ENCODE data around the gene CAMTA1. TPM values are rescaled to one million over a fixed set of nuclear protein-coding genes. Genes with fewer than 3 reads are reported as not detected.

CAMTA1 gene
- total RNA-seq, 1 experiment from 2014 or later = 50.3 TPM

DNA sequence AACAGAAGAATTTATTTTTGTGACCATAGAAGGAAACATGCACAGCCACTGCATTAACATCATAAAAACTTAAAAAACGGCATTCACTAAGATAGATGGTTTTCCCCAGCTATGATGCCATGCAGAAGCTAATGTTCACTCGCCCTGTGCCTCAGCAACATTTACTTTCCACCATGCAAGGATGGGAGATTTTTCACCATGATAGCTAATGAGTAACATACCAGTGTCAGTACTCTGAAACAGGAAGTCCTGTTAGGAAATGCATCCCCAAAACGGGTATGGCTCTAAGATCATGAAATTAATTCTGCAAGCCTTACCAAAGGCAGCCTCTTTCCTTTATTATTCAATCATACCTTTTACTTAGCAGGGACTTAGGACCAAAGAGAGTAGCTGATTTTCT lies 968.4 kb downstream of the CAMTA1 start:
- intact Hi-C loops (cut with micrococcal nuclease; ENCODE audit: unreplicated experiment) = loop anchor here (1.0 kb wide), 1 partner anchor 86 kb away; no protein-coding TSS in a partner anchor
- CTCF ChIA-PET = interaction anchor here (4.6 kb wide), 1 partner anchor 85 kb away, joined by 50 read pairs; no protein-coding TSS in a partner anchor
- Mint-ChIP-seq H3K36me3 (ENCODE audit: insufficient read depth, unreplicated experiment) (no peaks in the 10 kb centered on the region), H3K27me3 (ENCODE audit: unreplicated experiment) (no peaks in the 10 kb centered on the region), H3K9me3 (ENCODE audit: low read depth, unreplicated experiment) (no peaks in the 10 kb centered on the region), H3K4me3 (ENCODE audit: low read depth, unreplicated experiment) (no peak overlapping the region), H3K4me1 (ENCODE audit: low read depth, unreplicated experiment) (no peaks in the 10 kb centered on the region), H3K27ac (ENCODE audit: unreplicated experiment) (no peak overlapping the region)
- no peak for DNase-seq
- BruUV-seq (replicated peaks) = no TSS peak
- TF ChIP-seq, protein P1, sequence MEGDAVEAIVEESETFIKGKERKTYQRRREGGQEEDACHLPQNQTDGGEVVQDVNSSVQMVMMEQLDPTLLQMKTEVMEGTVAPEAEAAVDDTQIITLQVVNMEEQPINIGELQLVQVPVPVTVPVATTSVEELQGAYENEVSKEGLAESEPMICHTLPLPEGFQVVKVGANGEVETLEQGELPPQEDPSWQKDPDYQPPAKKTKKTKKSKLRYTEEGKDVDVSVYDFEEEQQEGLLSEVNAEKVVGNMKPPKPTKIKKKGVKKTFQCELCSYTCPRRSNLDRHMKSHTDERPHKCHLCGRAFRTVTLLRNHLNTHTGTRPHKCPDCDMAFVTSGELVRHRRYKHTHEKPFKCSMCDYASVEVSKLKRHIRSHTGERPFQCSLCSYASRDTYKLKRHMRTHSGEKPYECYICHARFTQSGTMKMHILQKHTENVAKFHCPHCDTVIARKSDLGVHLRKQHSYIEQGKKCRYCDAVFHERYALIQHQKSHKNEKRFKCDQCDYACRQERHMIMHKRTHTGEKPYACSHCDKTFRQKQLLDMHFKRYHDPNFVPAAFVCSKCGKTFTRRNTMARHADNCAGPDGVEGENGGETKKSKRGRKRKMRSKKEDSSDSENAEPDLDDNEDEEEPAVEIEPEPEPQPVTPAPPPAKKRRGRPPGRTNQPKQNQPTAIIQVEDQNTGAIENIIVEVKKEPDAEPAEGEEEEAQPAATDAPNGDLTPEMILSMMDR (IDR thresholded peaks at IDR 0.05; ENCODE audit: unreplicated experiment) = no peak

DNA sequence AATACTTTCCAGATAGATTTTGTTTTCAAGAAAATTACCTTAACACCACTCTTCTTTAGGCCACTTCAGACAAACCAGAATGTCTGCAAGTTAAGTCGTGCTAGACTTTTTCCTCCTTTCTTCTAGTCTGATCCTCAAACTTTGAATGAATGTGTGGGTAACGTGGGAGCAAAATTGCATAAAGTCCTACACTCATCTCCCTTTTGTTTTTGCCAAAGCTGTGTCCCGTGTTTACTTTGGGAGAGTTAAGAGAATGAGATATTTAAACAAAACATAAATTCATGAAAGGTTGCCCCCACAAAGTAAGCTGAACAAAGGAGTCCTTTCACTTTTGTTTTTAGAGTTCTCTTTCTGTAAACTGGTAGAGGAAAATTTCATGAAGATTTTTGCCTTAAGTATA lies 969.0 kb downstream of the CAMTA1 start:
- Mint-ChIP-seq H3K9me3 (ENCODE audit: low read depth, unreplicated experiment) (no peaks in the 10 kb centered on the region), H3K36me3 (ENCODE audit: insufficient read depth, unreplicated experiment) (no peaks in the 10 kb centered on the region), H3K4me1 (ENCODE audit: low read depth, unreplicated experiment) (no peaks in the 10 kb centered on the region), H3K4me3 (ENCODE audit: low read depth, unreplicated experiment) (no peak overlapping the region), H3K27me3 (ENCODE audit: unreplicated experiment) (no peaks in the 10 kb centered on the region), H3K27ac (ENCODE audit: unreplicated experiment) (no peak overlapping the region)
- intact Hi-C loops (cut with micrococcal nuclease; ENCODE audit: unreplicated experiment) = no loop called here
- TF ChIP-seq, protein P1 (IDR thresholded peaks at IDR 0.05; ENCODE audit: unreplicated experiment) = no peak
- BruUV-seq (replicated peaks) = no TSS peak
- CTCF ChIA-PET = interaction anchor here (4.6 kb wide), 1 partner anchor 86 kb away, joined by 50 read pairs; no protein-coding TSS in a partner anchor
- DNase-seq = no peak

- intact Hi-C loops (cut with micrococcal nuclease; ENCODE audit: unreplicated experiment) = no loop called here
- no peak overlapping the region for H3K27ac Mint-ChIP-seq (ENCODE audit: unreplicated experiment)
- BruUV-seq (replicated peaks) = no TSS peak
- no peaks in the 10 kb centered on the region for H3K4me1 Mint-ChIP-seq (ENCODE audit: low read depth, unreplicated experiment)
- TF ChIP-seq, protein P1 (IDR thresholded peaks at IDR 0.05; ENCODE audit: unreplicated experiment) = no peak
- H3K27me3 Mint-ChIP-seq (ENCODE audit: unreplicated experiment) = no peaks in the 10 kb centered on the region
- CTCF ChIA-PET = interaction anchor here (0.6 to 1.0 kb wide), 3 partner anchors 50 to 954 kb away, joined by 3 to 7 read pairs (median 5); no protein-coding TSS in a partner anchor
- no peaks in the 10 kb centered on the region for H3K9me3 Mint-ChIP-seq (ENCODE audit: low read depth, unreplicated experiment)
- no peaks in the 10 kb centered on the region for H3K36me3 Mint-ChIP-seq (ENCODE audit: insufficient read depth, unreplicated experiment)
- DNase-seq = no peak
- H3K4me3 Mint-ChIP-seq (ENCODE audit: low read depth, unreplicated experiment) = no peak overlapping the region
Measured at GRCh38 chr1:7755448-7755847, 970.2 kb downstream of the CAMTA1 start.

DNA sequence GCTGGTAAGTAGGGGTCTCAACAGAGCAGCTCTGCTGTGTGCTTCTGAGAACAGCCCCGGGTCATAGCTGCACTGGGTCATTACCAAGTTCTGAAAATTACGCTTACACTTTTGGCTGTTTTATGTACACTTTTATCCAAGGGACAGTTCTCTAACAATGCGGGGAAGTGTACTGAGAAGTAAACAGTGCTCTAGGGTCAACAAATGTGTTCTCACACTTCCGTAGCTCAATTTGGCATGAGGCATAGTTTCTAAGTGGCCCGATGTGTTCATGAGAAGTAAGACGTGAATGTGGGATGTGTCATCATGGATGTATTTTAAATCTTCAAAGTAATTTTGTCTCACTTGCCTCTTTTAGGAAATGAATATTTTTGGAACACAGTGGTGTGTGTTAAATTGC lies 975.0 kb downstream of the CAMTA1 start:
- H3K27me3 Mint-ChIP-seq (ENCODE audit: unreplicated experiment) = no peaks in the 10 kb centered on the region
- no peak overlapping the region for H3K4me3 Mint-ChIP-seq (ENCODE audit: low read depth, unreplicated experiment)
- no peaks in the 10 kb centered on the region for H3K4me1 Mint-ChIP-seq (ENCODE audit: low read depth, unreplicated experiment)
- H3K36me3 Mint-ChIP-seq (ENCODE audit: insufficient read depth, unreplicated experiment) = no peaks in the 10 kb centered on the region
- DNase-seq = no peak
- BruUV-seq (replicated peaks) = no TSS peak
- CTCF ChIA-PET = no interaction called here
- H3K9me3 Mint-ChIP-seq (ENCODE audit: low read depth, unreplicated experiment) = no peaks in the 10 kb centered on the region
- no peak overlapping the region for H3K27ac Mint-ChIP-seq (ENCODE audit: unreplicated experiment)
- intact Hi-C loops (cut with micrococcal nuclease; ENCODE audit: unreplicated experiment) = no loop called here
- TF ChIP-seq, protein P1 (IDR thresholded peaks at IDR 0.05; ENCODE audit: unreplicated experiment) = no peak
